ENCODE results near the gene DSCAML1. TPM values are rescaled to one million over a fixed set of nuclear protein-coding genes. Genes with fewer than 3 reads are reported as not detected.

DSCAML1 gene
- total and polyA plus RNA-seq, 2 of the 8 experiments (the other 6 are each of a cell fraction or from before 2014, with no cell fraction given): 0.19 to 0.24 TPM

DNA sequence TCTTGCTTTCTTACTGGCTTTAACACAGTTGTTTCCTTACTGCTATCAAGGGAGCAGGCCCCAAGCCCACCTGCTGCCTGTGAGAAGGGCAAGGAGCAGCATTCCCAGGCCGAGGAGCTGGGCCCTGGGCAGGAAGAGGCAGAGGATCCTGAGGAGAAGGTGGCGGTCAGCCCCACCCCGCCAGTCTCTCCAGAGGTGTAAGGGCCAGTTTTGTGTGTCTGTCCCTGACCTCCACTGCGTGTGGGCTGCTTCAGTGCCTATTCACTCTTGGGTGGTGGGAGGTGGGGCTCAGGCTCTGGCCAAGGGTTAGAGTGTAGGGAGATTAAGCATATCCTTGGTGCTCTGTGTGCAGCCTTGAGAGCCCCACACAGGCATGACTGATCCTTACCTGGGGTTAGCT, 414.3 kb downstream of the DSCAML1 start:
- Histone ChIP-seq H2BK120ac (replicated peaks; ENCODE audit: low read depth, low read length) (no peak overlapping the region), H4K91ac (replicated peaks; ENCODE audit: insufficient read length, low read length) (no peak overlapping the region), H2AFZ (ENCODE audit: low read length) (no peak overlapping the region), H4K5ac (ENCODE audit: insufficient read length, low read depth, low read length) (no peak overlapping the region), H3K56ac (replicated peaks; ENCODE audit: insufficient read length, low read depth, low read length) (no peak overlapping the region), H3K4me1 (replicated peaks in 1 of 4; ENCODE audit: control insufficient read depth in 3 of 4, insufficient read depth in 4 of 4, low read length in 3 of 4) (peaks cover 0 to 3% (median 0%) of the 10 kb centered on the region in 4 experiments; a peak in 3 of 7 replicates), H3K79me1 (ENCODE audit: low read depth, low read length) (no peaks in the 10 kb centered on the region), H3K36me3 (ENCODE audit: control insufficient read depth in 2 of 4, insufficient read depth in 4 of 4, low read length in 3 of 4) (peaks cover 0 to 11% (median 2%) of the 10 kb centered on the region in 4 experiments; a peak in 3 of 8 replicates), H3K4ac (replicated peaks; ENCODE audit: insufficient read length, low read depth, low read length) (no peak overlapping the region), H2BK12ac (ENCODE audit: low read depth, low read length) (no peak overlapping the region), H3K18ac (ENCODE audit: extremely low read depth, low read length) (no peak overlapping the region), H4K20me1 (replicated peaks in 1 of 2; ENCODE audit: control insufficient read depth in 1 of 2, insufficient read depth in 2 of 2, low read length in 2 of 2) (peaks cover 2% of the 10 kb centered on the region in 2 experiments), H2BK5ac (ENCODE audit: low read depth, low read length) (no peak overlapping the region), H2AK5ac (ENCODE audit: low read depth, low read length) (no peak overlapping the region), H3K4me3 (ENCODE audit: extremely low read depth in 1 of 4, insufficient read depth in 2 of 4, low read depth in 3 of 4, low read length in 4 of 4) (no peak overlapping the region), H3K14ac (ENCODE audit: insufficient read length) (no peak overlapping the region), H3K23ac (ENCODE audit: insufficient read length) (no peak overlapping the region), H3K4me2 (ENCODE audit: insufficient read depth in 1 of 2, low read depth in 2 of 2, low read length in 2 of 2) (no peak overlapping the region; a peak in 1 of 4 replicates), H2BK20ac (ENCODE audit: low read length) (no peak overlapping the region), H3K9me3 (ENCODE audit: insufficient read depth in 2 of 2, low read depth in 1 of 2, low read length in 1 of 2) (no peaks in the 10 kb centered on the region), H3K9ac (replicated peaks in 1 of 4; ENCODE audit: extremely low read depth in 1 of 4, low read depth in 3 of 4, low read length in 3 of 4) (peak overlapping the region in 1 of 4 experiments; percentile 35; a peak in 1 of 7 replicates), H3K27me3 (replicated peaks in 1 of 4; ENCODE audit: control insufficient read depth in 3 of 4, extremely low read depth in 1 of 4, insufficient read depth in 3 of 4, low read length in 3 of 4) (no peaks in the 10 kb centered on the region), H2BK15ac (ENCODE audit: low read length) (no peak overlapping the region), H3K79me2 (ENCODE audit: control insufficient read depth in 1 of 2, insufficient read depth in 2 of 2, low read length in 2 of 2) (no peaks in the 10 kb centered on the region), H4K8ac (ENCODE audit: extremely low read depth, insufficient read depth, low read length) (no peak overlapping the region; the same call in 1 of the 2 replicates), H3K23me2 (ENCODE audit: low read depth, low read length) (no peaks in the 10 kb centered on the region), H3K27ac (ENCODE audit: low read depth, low read length) (no peak overlapping the region)
- CTCF ChIA-PET (ENCODE audit: partially characterized antibody): interaction anchor here (0.9 to 1.9 kb wide), 4 partner anchors 29 to 434 kb away, joined by 3 to 7 read pairs (median 4); no protein-coding TSS in a partner anchor
- POLR2A ChIA-PET (ENCODE audit: partially characterized antibody): no interaction called here
- DNase-seq (ENCODE audit: low read depth in 1 of 2, low spot score in 2 of 2): no peak
- FAIRE-seq: no peak
- WGBS, 2 experiments (ENCODE audit: extremely low coverage in 1 of 2, insufficient coverage in 1 of 2, insufficient read length in 1 of 2, insufficient replicate concordance in 2 of 2, low coverage in 1 of 2, low lambda C conversion rate in 2 of 2, missing lambda C conversion rate in 1 of 2): 88% methylated on average over 4 of the region's 4 CpGs; no CpG with 5 or more reads in 1 of the 2 experiments
- TF ChIP-seq HDAC2 (IDR thresholded peaks at IDR 0.05; ENCODE audit: borderline replicate concordance in 1 of 2, low read depth in 2 of 2, low read length in 2 of 2): no peak
- TF ChIP-seq CHD1 (IDR thresholded peaks at IDR 0.05; ENCODE audit: low read depth, low read length): no peak
- no peak for TF ChIP-seq SP4 (IDR thresholded peaks at IDR 0.05; ENCODE audit: low read length)
- TF ChIP-seq TEAD4 (IDR thresholded peaks at IDR 0.05; ENCODE audit: low read depth, low read length): no peak
- TF ChIP-seq BACH1 (IDR thresholded peaks at IDR 0.05; ENCODE audit: low read length): no peak
- TF ChIP-seq CBX8 (IDR thresholded peaks at IDR 0.05; ENCODE audit: borderline replicate concordance, low read depth, low read length): no peak
- no peak for TF ChIP-seq CHD2 (IDR thresholded peaks at IDR 0.05; ENCODE audit: low read length)
- no peak for TF ChIP-seq BRCA1 (IDR thresholded peaks at IDR 0.05; ENCODE audit: low read depth, low read length)
- TF ChIP-seq TBP (IDR thresholded peaks at IDR 0.05; ENCODE audit: low read depth, low read length): no peak
- TF ChIP-seq SIX5 (IDR thresholded peaks at IDR 0.05; ENCODE audit: low read depth, low read length): no peak
- no peak for TF ChIP-seq CREB1 (IDR thresholded peaks at IDR 0.05)
- TF ChIP-seq JUND (IDR thresholded peaks at IDR 0.05; ENCODE audit: low read length): no peak
- TF ChIP-seq, protein P1, sequence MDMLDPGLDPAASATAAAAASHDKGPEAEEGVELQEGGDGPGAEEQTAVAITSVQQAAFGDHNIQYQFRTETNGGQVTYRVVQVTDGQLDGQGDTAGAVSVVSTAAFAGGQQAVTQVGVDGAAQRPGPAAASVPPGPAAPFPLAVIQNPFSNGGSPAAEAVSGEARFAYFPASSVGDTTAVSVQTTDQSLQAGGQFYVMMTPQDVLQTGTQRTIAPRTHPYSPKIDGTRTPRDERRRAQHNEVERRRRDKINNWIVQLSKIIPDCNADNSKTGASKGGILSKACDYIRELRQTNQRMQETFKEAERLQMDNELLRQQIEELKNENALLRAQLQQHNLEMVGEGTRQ (IDR thresholded peaks at IDR 0.05; ENCODE audit: low read length): no peak
- TF ChIP-seq KDM4A (IDR thresholded peaks at IDR 0.05; ENCODE audit: low read depth, low read length, severe bottlenecking): no peak
- no peak for TF ChIP-seq PHF8 (conservative IDR thresholded peaks at IDR 0.05; ENCODE audit: low read depth, low read length)

Data from H1 (cell line).